ENCODE data around the gene MAD1L1.

MAD1L1 gene

GRCh38 chr7:2202901-2203765 is 29.6 kb downstream of the MAD1L1 start:
- ChIA-PET POLR2A (no interaction called here), CTCF (interaction anchor here (1.2 kb wide), 1 partner anchor 22 kb away, joined by 3 read pairs; no protein-coding TSS in a partner anchor)

GRCh38 chr7:2202361-2202761 is 30.4 kb downstream of the MAD1L1 start:
- CTCF ChIA-PET = interaction anchor here (0.6 kb wide), 1 partner anchor 80 kb away, joined by 4 read pairs; no protein-coding TSS in a partner anchor
- Histone ChIP-seq H3K36me3 (ENCODE audit: control insufficient read depth in 2 of 2, insufficient read depth in 1 of 2, low read length in 2 of 2) (peaks cover 1 to 76% of the 10 kb centered on the region in 2 experiments; a peak in 2 of 3 replicates), H3K4me3 (ENCODE audit: low read depth, low read length) (no peak overlapping the region), H3K4me1 (ENCODE audit: control insufficient read depth, insufficient read depth, low read length) (no peaks in the 10 kb centered on the region), H3K9me3 (ENCODE audit: control insufficient read depth, insufficient read depth, low read depth, low read length) (no peaks in the 10 kb centered on the region), H3K27ac (ENCODE audit: extremely low read depth, low read depth, low read length) (no peak overlapping the region)
- no peak for TF ChIP-seq ZNF777 (tag by site-specific recombination; IDR thresholded peaks at IDR 0.05; ENCODE audit: borderline replicate concordance)
- TF ChIP-seq ZNF558 (tag by site-specific recombination; IDR thresholded peaks at IDR 0.05) = no peak
- no peak for TF ChIP-seq KLF16 (tag by site-specific recombination; IDR thresholded peaks at IDR 0.05)
- TF ChIP-seq ZNF202 (tag by site-specific recombination; IDR thresholded peaks at IDR 0.05; ENCODE audit: borderline replicate concordance) = no peak
- no peak for TF ChIP-seq REST (tag by site-specific recombination; IDR thresholded peaks at IDR 0.05)
- TF ChIP-seq ZSCAN18 (tag by site-specific recombination; IDR thresholded peaks at IDR 0.05) = no peak
- TF ChIP-seq ZNF776 (tag by site-specific recombination; IDR thresholded peaks at IDR 0.05; ENCODE audit: borderline replicate concordance) = no peak
- TF ChIP-seq ZNF266 (tag by site-specific recombination; IDR thresholded peaks at IDR 0.05; ENCODE audit: low read depth) = no peak
- no peak for TF ChIP-seq ZNF174 (tag by site-specific recombination; IDR thresholded peaks at IDR 0.05)
- TF ChIP-seq, protein P1, sequence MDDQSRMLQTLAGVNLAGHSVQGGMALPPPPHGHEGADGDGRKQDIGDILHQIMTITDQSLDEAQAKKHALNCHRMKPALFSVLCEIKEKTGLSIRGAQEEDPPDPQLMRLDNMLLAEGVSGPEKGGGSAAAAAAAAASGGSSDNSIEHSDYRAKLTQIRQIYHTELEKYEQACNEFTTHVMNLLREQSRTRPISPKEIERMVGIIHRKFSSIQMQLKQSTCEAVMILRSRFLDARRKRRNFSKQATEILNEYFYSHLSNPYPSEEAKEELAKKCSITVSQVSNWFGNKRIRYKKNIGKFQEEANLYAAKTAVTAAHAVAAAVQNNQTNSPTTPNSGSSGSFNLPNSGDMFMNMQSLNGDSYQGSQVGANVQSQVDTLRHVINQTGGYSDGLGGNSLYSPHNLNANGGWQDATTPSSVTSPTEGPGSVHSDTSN (CRISPR knock-in tag; IDR thresholded peaks at IDR 0.05) = no peak
- no peak for TF ChIP-seq ZBTB11 (tag by site-specific recombination; conservative IDR thresholded peaks at IDR 0.05; ENCODE audit: low read depth)
- TF ChIP-seq, protein P2, sequence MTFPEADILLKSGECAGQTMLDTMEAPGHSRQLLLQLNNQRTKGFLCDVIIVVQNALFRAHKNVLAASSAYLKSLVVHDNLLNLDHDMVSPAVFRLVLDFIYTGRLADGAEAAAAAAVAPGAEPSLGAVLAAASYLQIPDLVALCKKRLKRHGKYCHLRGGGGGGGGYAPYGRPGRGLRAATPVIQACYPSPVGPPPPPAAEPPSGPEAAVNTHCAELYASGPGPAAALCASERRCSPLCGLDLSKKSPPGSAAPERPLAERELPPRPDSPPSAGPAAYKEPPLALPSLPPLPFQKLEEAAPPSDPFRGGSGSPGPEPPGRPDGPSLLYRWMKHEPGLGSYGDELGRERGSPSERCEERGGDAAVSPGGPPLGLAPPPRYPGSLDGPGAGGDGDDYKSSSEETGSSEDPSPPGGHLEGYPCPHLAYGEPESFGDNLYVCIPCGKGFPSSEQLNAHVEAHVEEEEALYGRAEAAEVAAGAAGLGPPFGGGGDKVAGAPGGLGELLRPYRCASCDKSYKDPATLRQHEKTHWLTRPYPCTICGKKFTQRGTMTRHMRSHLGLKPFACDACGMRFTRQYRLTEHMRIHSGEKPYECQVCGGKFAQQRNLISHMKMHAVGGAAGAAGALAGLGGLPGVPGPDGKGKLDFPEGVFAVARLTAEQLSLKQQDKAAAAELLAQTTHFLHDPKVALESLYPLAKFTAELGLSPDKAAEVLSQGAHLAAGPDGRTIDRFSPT (tag by site-specific recombination; IDR thresholded peaks at IDR 0.05) = no peak
- no peak for TF ChIP-seq ZNF626 (tag by site-specific recombination; IDR thresholded peaks at IDR 0.05)
- no peak for TF ChIP-seq GLI4 (tag by site-specific recombination; IDR thresholded peaks at IDR 0.05)
- POLR2A ChIA-PET = no interaction called here

More at GRCh38 chr7:2202901-2203765, 29.6 kb downstream of the MAD1L1 start:
- no peak for TF ChIP-seq ZNF335 (tag by site-specific recombination; conservative IDR thresholded peaks at IDR 0.05)
- Histone ChIP-seq H3K36me3 (ENCODE audit: control insufficient read depth in 2 of 2, insufficient read depth in 1 of 2, low read length in 2 of 2) (peaks cover 7 to 82% of the 10 kb centered on the region in 2 experiments; a peak in 2 of 3 replicates), H3K4me1 (ENCODE audit: control insufficient read depth, insufficient read depth, low read length) (no peaks in the 10 kb centered on the region), H3K9me3 (ENCODE audit: control insufficient read depth, insufficient read depth, low read depth, low read length) (no peaks in the 10 kb centered on the region), H3K27ac (ENCODE audit: extremely low read depth, low read depth, low read length) (no peak overlapping the region), H3K4me3 (ENCODE audit: low read depth, low read length) (no peak overlapping the region)

All from HEK293 (cell line).